HUES6 (cell line): Measurements from ENCODE around the gene SNRNP200.

Experiments
- H3K27ac ChIP-seq: 2 replicates; pipeline ENCODE4 v1.7.0; 2013; ENCODE audit warnings: low read depth, mild to moderate bottlenecking, low read length, inconsistent platforms
- H3K27me3 ChIP-seq: 2 replicates; pipeline ENCODE4 v1.6.1; 2013; ENCODE audit warnings: low read length; ENCODE audit not compliant: control insufficient read depth, insufficient read depth
- H3K36me3 ChIP-seq: 2 replicates; pipeline ENCODE4 v1.6.1; 2013; ENCODE audit warnings: low read length; ENCODE audit not compliant: control insufficient read depth, insufficient read depth
- H3K4me1 ChIP-seq: 2 replicates; pipeline ENCODE4 v1.6.1; 2013; ENCODE audit warnings: low read length; ENCODE audit not compliant: control insufficient read depth, insufficient read depth
- H3K4me3 ChIP-seq: 2 replicates; pipeline ENCODE4 v1.5.1; 2013; ENCODE audit warnings: low read depth, low read length
- H3K9ac ChIP-seq: one replicate; pipeline ENCODE4 v1.6.1; 2013; ENCODE audit warnings: mild to moderate bottlenecking, low read length
- H3K9me3 ChIP-seq: 2 replicates; pipeline ENCODE4 v1.6.1; 2013; ENCODE audit warnings: low read depth, low read length; ENCODE audit not compliant: control insufficient read depth, insufficient read depth

The SNRNP200 gene

GRCh38 chr2:96250188-96250587, 55.2 kb downstream of the SNRNP200 start:
- Histone ChIP-seq H3K9ac (no peak overlapping the region), H3K4me1 (peaks cover 4% of the 10 kb centered on the region; the same call in 1 of the 2 replicates), H3K36me3 (peaks cover 36% of the 10 kb centered on the region), H3K9me3 (no peaks in the 10 kb centered on the region), H3K27ac (no peak overlapping the region), H3K27me3 (no peaks in the 10 kb centered on the region), H3K4me3 (no peak overlapping the region)

GRCh38 chr2:96249654-96250053, 55.7 kb downstream of the SNRNP200 start:
- H3K36me3 ChIP-seq = peaks cover 30% of the 10 kb centered on the region
- no peaks in the 10 kb centered on the region for H3K9me3 ChIP-seq
- no peak overlapping the region for H3K9ac ChIP-seq
- no peak overlapping the region for H3K4me3 ChIP-seq
- H3K27me3 ChIP-seq = no peaks in the 10 kb centered on the region
- H3K4me1 ChIP-seq = peaks cover 4% of the 10 kb centered on the region; the same call in 1 of the 2 replicates
- no peak overlapping the region for H3K27ac ChIP-seq

- peaks cover 20% of the 10 kb centered on the region for H3K36me3 ChIP-seq
- peaks cover 4% of the 10 kb centered on the region; the same call in 1 of the 2 replicates for H3K4me1 ChIP-seq
- H3K27me3 ChIP-seq = no peaks in the 10 kb centered on the region
These were observed 56.7 kb downstream of the SNRNP200 start for GRCh38 chr2:96248624-96249023.

GRCh38 chr2:96247896-96248295, 57.5 kb downstream of the SNRNP200 start:
- no peak overlapping the region for H3K9ac ChIP-seq
- peaks cover 4% of the 10 kb centered on the region; the same call in 1 of the 2 replicates for H3K4me1 ChIP-seq
- no peaks in the 10 kb centered on the region for H3K27me3 ChIP-seq
- H3K4me3 ChIP-seq = no peak overlapping the region
- no peaks in the 10 kb centered on the region for H3K9me3 ChIP-seq
- H3K27ac ChIP-seq = no peak overlapping the region
- H3K36me3 ChIP-seq = peaks cover 13% of the 10 kb centered on the region

More at GRCh38 chr2:96248624-96249023, 56.7 kb downstream of the SNRNP200 start:
- Histone ChIP-seq H3K27ac (no peak overlapping the region), H3K9me3 (no peaks in the 10 kb centered on the region), H3K4me3 (no peak overlapping the region), H3K9ac (no peak overlapping the region)

GRCh38 chr2:96247009-96247408, 58.3 kb downstream of the SNRNP200 start:
- H3K4me3 ChIP-seq = no peak overlapping the region
- no peaks in the 10 kb centered on the region for H3K9me3 ChIP-seq
- H3K36me3 ChIP-seq = peaks cover 4% of the 10 kb centered on the region
- peaks cover 3% of the 10 kb centered on the region; the same call in 1 of the 2 replicates for H3K4me1 ChIP-seq
- H3K9ac ChIP-seq = no peak overlapping the region
- H3K27ac ChIP-seq = no peak overlapping the region
- no peaks in the 10 kb centered on the region for H3K27me3 ChIP-seq

GRCh38 chr2:96245609-96246390, 59.5 kb downstream of the SNRNP200 start:
- no peaks in the 10 kb centered on the region for H3K9me3 ChIP-seq
- no peaks in the 10 kb centered on the region for H3K4me1 ChIP-seq
- no peaks in the 10 kb centered on the region for H3K27me3 ChIP-seq
- H3K4me3 ChIP-seq = no peak overlapping the region
- H3K36me3 ChIP-seq = no peaks in the 10 kb centered on the region
- no peak overlapping the region for H3K27ac ChIP-seq
- no peak overlapping the region for H3K9ac ChIP-seq

GRCh38 chr2:96243843-96244242, 61.5 kb downstream of the SNRNP200 start:
- no peaks in the 10 kb centered on the region for H3K36me3 ChIP-seq
- H3K4me1 ChIP-seq = no peaks in the 10 kb centered on the region
- no peaks in the 10 kb centered on the region for H3K9me3 ChIP-seq
- no peaks in the 10 kb centered on the region for H3K27me3 ChIP-seq
- H3K9ac ChIP-seq = no peak overlapping the region
- no peak overlapping the region for H3K4me3 ChIP-seq
- no peak overlapping the region for H3K27ac ChIP-seq

- Histone ChIP-seq H3K9me3 (no peaks in the 10 kb centered on the region), H3K27me3 (no peaks in the 10 kb centered on the region), H3K4me3 (no peak overlapping the region), H3K4me1 (no peaks in the 10 kb centered on the region), H3K27ac (no peak overlapping the region), H3K36me3 (no peaks in the 10 kb centered on the region), H3K9ac (no peak overlapping the region)
These were observed 63.3 kb downstream of the SNRNP200 start for GRCh38 chr2:96241900-96242611.

- H3K4me3 ChIP-seq = no peak overlapping the region
- no peak overlapping the region for H3K9ac ChIP-seq
- no peaks in the 10 kb centered on the region for H3K4me1 ChIP-seq
- no peaks in the 10 kb centered on the region for H3K36me3 ChIP-seq
- no peaks in the 10 kb centered on the region for H3K27me3 ChIP-seq
- H3K27ac ChIP-seq = no peak overlapping the region
- H3K9me3 ChIP-seq = no peaks in the 10 kb centered on the region
These were observed 64.1 kb downstream of the SNRNP200 start for GRCh38 chr2:96241227-96241626.

GRCh38 chr2:96240341-96241038, 64.9 kb downstream of the SNRNP200 start:
- Histone ChIP-seq H3K27ac (no peak overlapping the region), H3K36me3 (no peaks in the 10 kb centered on the region), H3K27me3 (no peaks in the 10 kb centered on the region), H3K4me3 (no peak overlapping the region), H3K9ac (no peak overlapping the region), H3K4me1 (no peaks in the 10 kb centered on the region), H3K9me3 (no peaks in the 10 kb centered on the region)
